ENCODE data around the gene GPR89B. TPM values are rescaled to one million over a fixed set of nuclear protein-coding genes. Genes with fewer than 3 reads are reported as not detected.

GPR89B gene
- total and polyA plus RNA-seq, 9 of the 15 experiments (the other 6 are each of a cell fraction or from before 2014, with no cell fraction given) = 9.3 to 39.3 (median 19.6) TPM

GRCh38 chr1:147892731-147893214 is 35.4 kb upstream of the GPR89B start (continued):
- TF ChIP-seq REST (IDR thresholded peaks at IDR 0.05; ENCODE audit: borderline replicate concordance) = peak; percentile 67
- TF ChIP-seq REST (CRISPR knock-in tag; IDR thresholded peaks at IDR 0.05; ENCODE audit: low read depth) = no peak
- no peak for TF ChIP-seq MTA3 (IDR thresholded peaks at IDR 0.05; ENCODE audit: borderline replicate concordance)
- peak; percentile 40 for TF ChIP-seq DACH1 (IDR thresholded peaks at IDR 0.05; ENCODE audit: partially characterized antibody)
- TF ChIP-seq PYGO2 (tag; IDR thresholded peaks at IDR 0.05) = no peak
- TF ChIP-seq ZNF668 (CRISPR knock-in tag; IDR thresholded peaks at IDR 0.05) = no peak
- no peak for TF ChIP-seq PRPF4 (IDR thresholded peaks at IDR 0.05; ENCODE audit: insufficient read depth, low read depth, low read length, poor library complexity, severe bottlenecking)
- TF ChIP-seq HOXB6 (CRISPR knock-in tag; IDR thresholded peaks at IDR 0.05; ENCODE audit: borderline replicate concordance) = no peak
- no peak for TF ChIP-seq SMAD4 (CRISPR knock-in tag; conservative IDR thresholded peaks at IDR 0.05)
- TF ChIP-seq CTCF (IDR thresholded peaks at IDR 0.05 in 2 of 3, conservative IDR thresholded peaks at IDR 0.05 in 1 of 3; ENCODE audit: insufficient read depth in 2 of 3, low read depth in 1 of 3, low read length in 3 of 3) = peak; percentile 79 to 94 (median 90)
- no peak for TF ChIP-seq MYBL2 (IDR thresholded peaks at IDR 0.05; ENCODE audit: low read depth)
- no peak for TF ChIP-seq MYBL2 (CRISPR knock-in tag; IDR thresholded peaks at IDR 0.05; ENCODE audit: borderline replicate concordance)
- TF ChIP-seq TAF1 (IDR thresholded peaks at IDR 0.05; ENCODE audit: control insufficient read depth, extremely low read depth, insufficient read depth, low read length, severe bottlenecking) = no peak
- TF ChIP-seq NFIX (CRISPR knock-in tag; IDR thresholded peaks at IDR 0.05; ENCODE audit: low read depth) = no peak
- no peak for TF ChIP-seq MXI1 (IDR thresholded peaks at IDR 0.05; ENCODE audit: low read depth, low read length)
- no peak for TF ChIP-seq ELF1 (tag; IDR thresholded peaks at IDR 0.05)
- TF ChIP-seq PTRF (tag; IDR thresholded peaks at IDR 0.05) = no peak
- TF ChIP-seq KLF6 (CRISPR knock-in tag; IDR thresholded peaks at IDR 0.05; ENCODE audit: borderline replicate concordance) = no peak

All from K562 (cell line).